Ramos (cell line): ENCODE data around the gene CYTIP.

Experiments used
- in situ Hi-C: fragments of 300-500 bp; cut with MboI; formaldehyde crosslinking; loops from one replicate; pipeline ENCODE4 v1.14.3; 2022; ENCODE audit warnings: low sequenced_read_pairs; ENCODE audit not compliant: unreplicated experiment

Gene CYTIP

DNA sequence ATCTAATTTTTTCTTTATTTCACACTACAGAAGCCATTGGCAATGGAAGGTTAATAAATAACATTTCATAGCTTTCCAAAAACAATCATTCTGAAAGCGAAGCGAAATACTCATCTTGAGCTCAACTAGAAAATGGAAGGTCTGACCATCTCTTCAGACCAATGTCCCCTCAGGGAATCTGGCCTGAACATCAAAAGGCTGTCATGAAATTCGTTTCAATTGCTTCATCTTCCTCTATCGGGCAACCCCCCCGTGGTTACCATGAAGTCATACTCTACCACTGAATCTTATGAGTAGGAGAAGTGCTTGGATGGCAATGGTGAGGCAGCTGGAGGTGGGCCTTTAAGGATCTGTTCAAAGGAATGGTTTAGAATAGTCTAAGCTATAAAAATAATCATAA, 22.9 kb upstream of the CYTIP start:
- in situ Hi-C loops = loop anchor here (10.0 kb wide), 1 partner anchor 142 kb away; the partner anchor contains the start of gene ERMN

DNA sequence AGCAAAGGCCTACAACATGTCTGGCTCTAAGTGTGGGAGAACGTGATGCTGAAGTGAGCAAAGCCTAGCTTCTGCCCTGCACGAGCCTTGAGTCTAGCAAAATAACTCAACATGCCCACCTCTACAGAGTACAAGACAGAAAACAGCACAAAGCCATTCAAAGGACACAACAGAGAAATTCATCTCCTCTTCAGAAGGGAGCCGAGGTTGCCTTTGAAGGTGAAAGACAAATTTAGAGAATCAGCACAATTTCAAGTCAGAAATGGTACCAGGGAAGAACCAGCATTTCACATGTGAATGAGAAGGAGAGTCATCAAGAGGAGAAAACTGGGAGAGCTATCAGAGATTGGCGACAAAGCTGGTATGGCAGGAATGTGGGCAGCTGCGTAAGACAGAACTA, 21.7 kb upstream of the CYTIP start:
- in situ Hi-C loops = loop anchor here (10.0 kb wide), 1 partner anchor 141 kb away; the partner anchor contains the start of gene ERMN

GRCh38 chr2:157463002-157463401, 19.1 kb upstream of the CYTIP start:
- in situ Hi-C loops = loop anchor here (10.0 kb wide), 1 partner anchor 138 kb away; the partner anchor contains the start of gene ERMN

DNA sequence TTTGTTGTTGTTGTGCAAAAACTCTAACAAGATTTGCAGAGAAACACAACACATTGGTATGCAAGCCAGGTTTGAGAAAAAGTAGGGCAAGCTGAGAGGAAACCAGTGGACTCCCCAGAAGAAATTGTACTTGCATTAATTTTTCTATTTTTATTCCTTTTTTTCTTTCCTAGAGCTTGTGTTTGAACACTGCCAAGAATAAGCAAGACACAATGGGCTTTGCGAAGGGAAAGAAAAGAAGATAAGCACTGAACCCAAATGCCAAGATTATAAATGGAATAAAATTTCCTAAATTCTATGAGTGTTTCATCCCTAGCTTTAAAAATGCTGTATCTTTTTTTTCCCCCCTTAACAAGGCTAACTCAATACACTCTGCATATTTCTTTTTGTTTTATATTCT, 17.0 kb upstream of the CYTIP start:
- in situ Hi-C loops = loop anchor here (10.0 kb wide), 1 partner anchor 136 kb away; the partner anchor contains the start of gene ERMN

- in situ Hi-C loops = loop anchor here (10.0 kb wide), 1 partner anchor 136 kb away; the partner anchor contains the start of gene ERMN
Observed at GRCh38 chr2:157460384-157460837, 16.5 kb upstream of the CYTIP start.

DNA sequence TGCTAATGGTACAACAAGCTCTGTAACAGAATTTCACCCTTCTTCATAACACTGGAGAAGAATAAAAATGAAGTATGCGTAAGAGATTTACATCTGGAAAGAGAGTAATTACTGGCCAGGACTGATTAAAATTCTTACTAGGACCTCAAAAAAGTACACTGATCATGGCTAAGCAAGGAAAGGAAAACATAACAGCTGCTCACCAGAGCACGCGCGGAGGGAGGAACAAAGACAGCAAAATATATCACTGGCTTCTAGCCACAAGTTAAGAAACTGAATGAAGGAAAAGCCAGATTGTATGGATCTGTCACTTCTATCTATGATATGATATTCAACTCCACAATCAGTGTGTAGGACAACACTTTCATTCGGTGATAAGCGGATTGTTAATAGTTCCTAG, 15.6 kb upstream of the CYTIP start:
- in situ Hi-C loops = no loop called here

DNA sequence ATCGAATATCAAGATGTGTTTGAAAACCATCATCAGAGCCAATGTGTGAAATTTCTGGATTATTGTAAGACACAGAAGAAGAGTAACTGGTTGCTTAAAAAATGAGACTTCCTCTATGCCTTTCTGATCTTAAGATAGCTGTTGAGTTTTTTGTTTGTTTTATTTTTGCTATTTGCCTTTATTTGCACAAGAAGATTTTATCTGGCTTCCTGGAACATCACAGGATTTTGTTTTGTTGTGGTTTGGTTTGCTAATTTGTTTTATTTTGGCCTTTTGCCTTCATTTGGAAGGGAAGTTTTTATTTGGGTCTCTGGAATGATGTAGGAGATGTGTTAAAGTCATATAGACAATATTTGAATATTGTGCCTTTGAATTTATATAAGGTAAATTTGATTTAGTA, 3.9 kb upstream of the CYTIP start:
- in situ Hi-C loops = no loop called here

GRCh38 chr2:157447031-157447430, 3.1 kb upstream of the CYTIP start:
- in situ Hi-C loops = no loop called here

GRCh38 chr2:157444641-157445040, 752 bp upstream of the CYTIP start:
- in situ Hi-C loops = no loop called here

- in situ Hi-C loops = no loop called here
Observed at GRCh38 chr2:157443090-157443489, 799 bp downstream of the CYTIP start.

DNA sequence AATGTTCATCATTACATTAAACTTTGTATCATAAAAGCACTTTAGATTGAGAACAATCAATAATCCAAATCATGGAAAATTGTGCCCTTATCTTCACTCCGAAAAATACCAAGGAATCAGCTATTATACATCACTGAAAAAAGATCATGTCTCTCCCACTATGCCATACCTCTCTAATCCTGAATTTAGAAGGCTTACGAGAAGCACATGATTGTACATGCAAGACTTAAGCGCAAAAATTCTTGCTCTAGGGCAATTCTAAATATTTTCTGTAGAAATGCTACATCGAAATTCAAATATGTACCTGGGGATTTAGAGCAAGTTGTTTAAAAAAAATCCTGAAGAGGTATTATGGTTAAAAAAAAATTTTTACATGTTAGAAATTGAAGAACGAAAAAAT, 1.3 kb downstream of the CYTIP start:
- in situ Hi-C loops = no loop called here

GRCh38 chr2:157442191-157442590, 1.7 kb downstream of the CYTIP start:
- in situ Hi-C loops = no loop called here

DNA sequence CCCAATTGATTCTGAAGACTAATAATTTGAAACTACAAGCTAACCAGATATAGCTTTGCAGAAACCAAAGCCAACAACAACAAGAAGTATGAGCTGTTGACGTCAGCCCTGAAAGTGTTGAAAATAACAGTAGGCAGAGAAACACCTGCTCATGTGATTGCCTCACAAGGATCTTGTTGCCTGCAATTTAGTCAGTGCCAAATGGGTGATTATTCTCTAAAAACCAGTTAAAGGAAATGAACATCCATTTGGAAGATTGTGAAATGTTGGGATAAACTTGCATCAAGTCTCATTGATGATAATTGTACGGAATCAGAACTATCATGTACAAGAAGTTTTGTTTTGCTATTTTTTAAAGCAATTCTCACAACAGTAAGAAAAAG, 2.8 kb downstream of the CYTIP start:
- in situ Hi-C loops = no loop called here

DNA sequence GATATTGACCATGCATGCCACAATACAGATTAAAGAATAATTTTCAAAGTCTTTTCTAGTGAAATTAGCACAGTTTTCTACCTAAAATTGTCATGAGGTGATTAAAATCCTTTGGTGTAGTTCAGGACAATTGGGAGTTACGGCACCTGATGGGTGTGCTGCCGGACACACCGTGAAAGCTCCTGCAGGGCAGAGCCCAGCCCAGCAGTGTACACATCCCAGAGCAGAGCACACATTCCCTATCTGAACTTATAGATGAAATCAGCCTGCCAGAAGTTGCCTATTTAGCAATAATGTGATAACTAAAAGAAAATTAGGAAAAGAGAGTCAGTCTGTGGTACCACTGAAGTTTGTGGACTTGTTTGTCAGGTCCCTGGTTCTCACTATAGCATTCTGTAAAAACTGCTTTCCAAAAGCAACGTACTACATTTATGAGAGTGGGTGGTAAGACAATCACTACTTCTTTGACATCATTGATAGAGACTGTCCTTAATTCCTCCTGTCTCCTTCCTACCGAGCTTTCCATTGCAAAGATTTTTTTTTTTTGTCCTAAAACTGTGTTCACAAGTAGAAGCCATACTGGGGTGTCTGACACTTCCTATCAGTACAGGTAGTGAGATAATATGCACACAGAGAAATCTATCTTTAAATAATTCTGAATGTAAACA, 3.4 kb downstream of the CYTIP start:
- in situ Hi-C loops = no loop called here

DNA sequence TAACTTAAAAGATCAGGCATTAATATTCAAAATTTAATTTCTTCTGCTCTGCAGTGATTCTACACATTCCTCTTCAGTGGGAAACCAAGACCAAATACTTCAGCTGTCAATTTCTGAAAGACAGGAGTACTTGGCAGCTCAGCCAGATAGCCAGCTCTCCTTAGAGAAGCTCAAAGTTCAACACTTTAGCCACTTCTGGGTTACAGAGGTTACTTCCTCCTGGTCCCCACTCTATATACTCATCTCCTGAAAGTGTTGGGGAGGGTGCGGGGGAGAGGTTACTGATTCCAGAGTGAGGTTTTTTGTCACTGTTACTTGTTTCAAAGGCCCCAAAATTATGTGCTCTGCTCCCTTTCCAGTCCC, 4.1 kb downstream of the CYTIP start:
- in situ Hi-C loops = no loop called here

DNA sequence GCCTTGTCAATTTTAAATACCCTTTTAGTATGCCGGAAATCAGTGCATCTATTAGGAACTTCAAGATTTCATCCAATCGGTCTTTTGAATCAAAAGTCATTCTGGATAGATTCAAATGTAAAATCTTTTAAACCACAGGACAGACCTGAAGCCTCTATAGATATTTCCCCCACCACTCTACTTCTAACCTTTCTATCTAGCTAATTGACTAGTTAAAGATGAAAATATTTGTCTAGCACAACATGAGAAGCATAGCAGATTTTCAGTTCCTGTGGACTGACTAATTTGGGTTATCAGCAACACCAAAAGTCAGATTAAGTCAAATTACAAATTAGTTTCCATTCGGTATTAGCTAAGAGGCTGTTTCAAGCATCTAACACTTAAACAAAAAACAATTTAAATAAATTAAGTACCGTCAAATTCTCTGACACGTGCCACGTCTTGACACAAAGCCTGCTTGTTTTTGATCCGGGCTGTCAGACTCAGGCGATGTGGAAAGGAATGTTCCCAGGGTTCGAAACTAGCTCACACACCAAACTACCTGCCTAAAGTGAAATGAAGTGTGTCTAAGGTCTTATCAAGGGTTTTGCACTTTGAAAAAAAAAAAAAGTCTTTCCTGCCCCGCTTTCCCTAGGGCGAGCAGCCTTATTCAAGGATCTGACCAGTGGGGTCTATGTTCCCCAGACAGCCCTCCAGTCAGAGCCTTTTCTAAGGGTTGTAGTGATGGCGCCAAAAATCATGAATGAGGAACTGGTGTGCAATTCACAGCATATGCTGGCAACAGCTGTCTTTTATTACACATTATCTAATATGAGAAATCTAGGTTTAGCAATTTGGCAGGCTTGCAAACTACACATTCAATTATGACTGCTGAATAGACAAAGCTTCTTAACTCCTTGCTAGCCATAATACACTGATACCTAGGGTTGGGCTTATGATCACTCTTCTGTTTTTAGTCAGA, 4.7 kb downstream of the CYTIP start:
- in situ Hi-C loops = no loop called here

DNA sequence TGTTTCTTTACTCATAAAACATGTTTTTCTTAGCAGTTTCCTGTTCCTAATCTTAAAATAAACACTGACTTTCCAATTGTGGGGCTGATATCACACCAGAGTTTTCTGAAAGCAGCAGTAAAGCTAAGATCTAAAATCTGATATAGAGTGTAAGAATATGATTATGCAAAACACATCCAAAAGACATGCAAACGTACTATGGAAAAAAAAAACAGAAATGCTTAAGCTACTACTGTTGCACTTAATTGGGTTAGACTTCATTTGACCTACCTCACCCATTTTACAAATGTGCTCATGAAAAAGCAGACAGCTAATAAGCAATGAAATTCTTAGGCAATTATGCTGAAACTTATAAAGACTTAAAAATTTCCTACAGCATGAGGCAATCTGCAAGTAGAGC, 10.5 kb downstream of the CYTIP start:
- in situ Hi-C loops = no loop called here

- in situ Hi-C loops = no loop called here
Observed at GRCh38 chr2:157432475-157433106, 11.3 kb downstream of the CYTIP start.

DNA sequence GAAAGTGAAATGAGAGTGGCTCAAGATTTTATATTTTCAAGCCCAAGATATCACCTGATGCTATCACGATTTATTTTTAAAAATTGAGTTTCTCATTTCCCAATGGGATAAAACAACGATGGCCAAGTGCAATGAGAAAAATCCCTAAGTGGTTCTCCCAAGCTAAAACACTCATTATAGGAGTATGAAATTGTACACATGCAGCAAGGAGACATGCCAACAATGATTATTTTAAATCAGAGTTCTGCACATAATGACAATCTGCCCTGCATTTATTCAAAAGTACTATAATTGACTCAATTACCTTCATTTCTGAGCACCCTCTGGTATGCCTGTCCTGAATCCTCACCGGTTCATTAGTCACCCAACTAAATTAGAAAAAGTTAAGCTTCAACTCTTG, 12.7 kb downstream of the CYTIP start:
- in situ Hi-C loops = no loop called here

DNA sequence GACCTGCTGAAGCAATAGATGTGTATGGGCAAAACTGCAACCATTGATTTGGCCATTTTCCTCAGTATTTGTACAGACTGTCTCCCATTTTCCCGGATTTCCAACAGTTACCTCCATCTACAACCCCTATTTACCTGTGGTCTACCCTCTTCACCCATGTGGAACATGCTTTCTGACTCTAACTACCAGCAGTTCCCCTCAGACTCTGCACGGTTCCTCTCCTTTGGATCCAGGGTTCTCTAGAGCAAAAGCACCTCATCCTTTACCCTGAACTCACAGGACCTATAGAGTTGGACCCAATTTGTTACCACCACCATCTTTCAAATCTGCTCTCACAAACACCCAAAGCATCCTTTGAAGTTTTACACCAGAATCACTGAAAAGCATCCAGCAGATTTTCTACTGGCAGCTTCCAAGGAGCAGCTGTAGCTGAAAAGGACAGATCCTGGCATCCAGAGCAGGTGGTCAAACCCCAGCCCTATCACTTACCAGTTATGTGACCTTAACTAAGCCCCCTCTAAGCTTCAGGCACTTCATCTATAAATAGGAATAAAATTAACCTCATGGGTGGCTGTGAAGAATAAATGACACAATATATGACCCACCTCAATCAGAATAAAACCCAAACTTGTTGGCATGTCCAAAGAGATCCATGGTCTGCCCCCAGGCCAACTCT, 15.3 kb downstream of the CYTIP start:
- in situ Hi-C loops = no loop called here
